A549 (cell line): Measurements from ENCODE around the gene STAP2. TPM values are rescaled to one million over a fixed set of nuclear protein-coding genes. Genes with fewer than 3 reads are reported as not detected.

Experiments used
- ATAC-seq, 2 experiments: fragments of 200-7000 bp in 1 of 2; fragments of >200 bp in 1 of 2; cut with Nextera tagmentation in 1 of 2; cut with Tn5 transposase in 1 of 2; 3 replicates each; pipeline versions ENCODE4 v1.8.0 to v1.9.1; 2018 to 2020; ENCODE audit warnings: mild to moderate bottlenecking in 1 of 2, moderate library complexity in 1 of 2
- CTCF ChIA-PET: fragments of 300-600 bp; sonication (Branson Sonifier 250); formaldehyde crosslinking; extraction: SDS; loops from one replicate; lab custom pipeline; 2021; ENCODE audit warnings: antibody characterized with exemption, inconsistent platforms; lab: Yijun Ruan, JAX
- POLR2A ChIA-PET: fragments of 350-600 bp; formaldehyde crosslinking; extraction: SDS; loops from one replicate; lab custom pipeline; 2021; ENCODE audit warnings: antibody characterized with exemption, inconsistent platforms; lab: Yijun Ruan, JAX
- DNase-seq, 2 experiments: peaks; one replicate each; pipeline versions ENCODE4 v3.0.0 to v3.0.0-alpha.2; 2011 to 2016; ENCODE audit warnings: low read depth in 1 of 2, low spot score in 1 of 2
- FAIRE-seq: peaks from 2 replicates; lab custom pipeline; 2011; peaks lifted over from hg19 to GRCh38; lab: Jason Lieb, UNC
- H3K27ac ChIP-seq, 2 experiments: fragments of >200 bp; sonication (Bioruptor Twin); formaldehyde crosslinking; 3 replicates each; pipeline ENCODE4 v1.5.1; 2016 to 2017
- H3K4me1 ChIP-seq: fragments of >200 bp; sonication (Bioruptor Twin); formaldehyde crosslinking; 3 replicates; pipeline ENCODE4 v1.6.1; 2016
- H3K4me2 ChIP-seq: fragments of >200 bp; sonication (Bioruptor Twin); formaldehyde crosslinking; 3 replicates; pipeline ENCODE4 v1.6.1; 2016
- H3K4me3 ChIP-seq: fragments of >200 bp; sonication (Bioruptor Twin); formaldehyde crosslinking; 3 replicates; pipeline ENCODE4 v1.5.1; 2016
- H3K9me3 ChIP-seq: fragments of >200 bp; sonication (Bioruptor Twin); formaldehyde crosslinking; 3 replicates; pipeline ENCODE4 v1.6.1; 2016
- BHLHE40 ChIP-seq: IDR thresholded peaks from 2 replicates; pipeline ENCODE4 v1.6.1; 2012; ENCODE audit warnings: low read depth, low read length, inconsistent platforms
- CEBPB ChIP-seq, 2 experiments: fragments of >200 bp in 1 of 2; sonication (Bioruptor Twin) in 1 of 2; formaldehyde crosslinking in 1 of 2; IDR thresholded peaks; 2 replicates each; pipeline ENCODE4 v1.6.1; 2012 to 2016
- EHMT2 ChIP-seq: fragments of 200-600 bp; sonication (generic); IDR thresholded peaks from 2 replicates; pipeline ENCODE4 v1.6.1; 2016; ENCODE audit warnings: antibody characterized with exemption, low read depth, mild to moderate bottlenecking, moderate library complexity
- FOSL2 ChIP-seq, 2 experiments: fragments of 450-650 bp in 1 of 2; fragments of >200 bp in 1 of 2; sonication (Bioruptor Twin) in 1 of 2; formaldehyde crosslinking; IDR thresholded peaks; 2 replicates each; pipeline versions ENCODE4 v1.5.0 to v1.6.1; 2016 to 2020; ENCODE audit warnings: mild to moderate bottlenecking in 1 of 2, moderate library complexity in 1 of 2
- FOXS1 ChIP-seq: fragments of 250-450 bp; sonication (Bioruptor Pico); IDR thresholded peaks from 2 replicates; pipeline ENCODE4 v1.5.0; 2020; ENCODE audit warnings: mild to moderate bottlenecking, moderate library complexity
- JUN ChIP-seq, 2 experiments: fragments of >200 bp; sonication (Bioruptor Twin); formaldehyde crosslinking; IDR thresholded peaks; 2 replicates in 1 of 2; 3 replicates in 1 of 2; pipeline ENCODE4 v1.6.1; 2016 to 2017
- JUNB ChIP-seq: fragments of >200 bp; sonication (Bioruptor Twin); formaldehyde crosslinking; IDR thresholded peaks from 2 replicates; pipeline ENCODE4 v1.6.1; 2016
- KDM1A ChIP-seq: fragments of 200-600 bp; sonication (generic); IDR thresholded peaks from 2 replicates; pipeline ENCODE4 v1.6.1; 2016; ENCODE audit warnings: low read depth, mild to moderate bottlenecking
- MAZ ChIP-seq: fragments of 150-350 bp; IDR thresholded peaks from 2 replicates; pipeline ENCODE4 v1.6.1; 2014; ENCODE audit warnings: antibody characterized with exemption, low read depth, low read length, borderline replicate concordance
- MYC ChIP-seq: IDR thresholded peaks from 2 replicates; pipeline ENCODE4 v1.6.1; 2012; ENCODE audit warnings: mild to moderate bottlenecking, inconsistent platforms, low read length, improper control_type of control experiment, borderline replicate concordance
- NR3C1 ChIP-seq: fragments of >200 bp; sonication (Bioruptor Twin); formaldehyde crosslinking; IDR thresholded peaks from 3 replicates; pipeline ENCODE4 v1.6.1; 2017
- RARB ChIP-seq: fragments of 250-450 bp; sonication (Bioruptor Pico); IDR thresholded peaks from 2 replicates; pipeline ENCODE4 v1.8.0; 2021; ENCODE audit warnings: mild to moderate bottlenecking, moderate library complexity
- RFX5 ChIP-seq: fragments of 450-650 bp; IDR thresholded peaks from 2 replicates; pipeline ENCODE4 v1.7.1; 2014; ENCODE audit warnings: antibody characterized with exemption, mild to moderate bottlenecking, moderate library complexity
- TFCP2L1 ChIP-seq: fragments of 250-450 bp; sonication (Bioruptor Pico); IDR thresholded peaks from 2 replicates; pipeline ENCODE4 v1.5.0; 2021; ENCODE audit warnings: mild to moderate bottlenecking
- TP53 ChIP-seq: fragments of 250-450 bp; sonication (Bioruptor Pico); IDR thresholded peaks from 2 replicates; pipeline ENCODE4 v1.5.0; 2021; ENCODE audit warnings: mild to moderate bottlenecking, moderate library complexity
- ZSCAN20 ChIP-seq: fragments of 250-450 bp; sonication (Bioruptor Pico); IDR thresholded peaks from 2 replicates; pipeline ENCODE4 v1.8.0; 2022; ENCODE audit warnings: mild to moderate bottlenecking, moderate library complexity
- WGBS: methylation state at CpG from one replicate; pipeline ENCODE4 v1.1.6; 2017; ENCODE audit errors: missing lambda C conversion rate; 5-methylcytosine and 5-hydroxymethylcytosine counted together
- polyA plus RNA-seq, 4 experiments: library from polyadenylated mRNA; depleted of rRNA in 3 of 4; stranded (reverse); fragments of >200 nt; fragmentation: RNase III in 1 of 4; extraction: RNeasy Plus Mini Kit Qiagen cat#74134 plus additional on column Dnase treatment in 1 of 4; gene quantifications; 2 replicates in 3 of 4; 3 replicates in 1 of 4; pipeline ENCODE4 v1.2.3, GENCODE V29; 2011 to 2017
- TF ChIP-seq, protein P1 (sequence below): fragments of 150-350 bp; IDR thresholded peaks from 2 replicates; pipeline ENCODE4 v1.6.1; 2014; ENCODE audit warnings: low read depth, mild to moderate bottlenecking, low read length
- TF ChIP-seq, protein P2 (sequence below): fragments of >200 bp; sonication (Bioruptor Twin); formaldehyde crosslinking; IDR thresholded peaks from 3 replicates; pipeline ENCODE4 v1.5.1; 2016
- TF ChIP-seq, protein P3 (sequence below): IDR thresholded peaks from 2 replicates; pipeline ENCODE4 v1.6.1; 2012
- TF ChIP-seq, protein P4 (sequence below): IDR thresholded peaks from 2 replicates; pipeline ENCODE4 v1.6.1; 2012; ENCODE audit warnings: low read depth, borderline replicate concordance
- TF ChIP-seq, protein P5 (sequence below): fragments of 450-650 bp; IDR thresholded peaks from 2 replicates; pipeline ENCODE4 v1.6.1; 2014; ENCODE audit warnings: antibody characterized with exemption
- TF ChIP-seq, protein P6 (sequence below): fragments of 200-600 bp; sonication (generic); IDR thresholded peaks from 2 replicates; pipeline ENCODE4 v1.6.1; 2016; ENCODE audit warnings: antibody characterized with exemption, mild to moderate bottlenecking, moderate library complexity
- TF ChIP-seq, protein P7 (sequence below): fragments of 250-450 bp; sonication (Bioruptor Pico); IDR thresholded peaks from 2 replicates; pipeline ENCODE4 v1.5.0; 2020; ENCODE audit warnings: low read depth, mild to moderate bottlenecking, moderate library complexity

The STAP2 gene
- polyA plus RNA-seq, 2 of the 4 experiments (the other 2 are of a cell fraction) = 0.19 TPM; not detected in 1

DNA sequence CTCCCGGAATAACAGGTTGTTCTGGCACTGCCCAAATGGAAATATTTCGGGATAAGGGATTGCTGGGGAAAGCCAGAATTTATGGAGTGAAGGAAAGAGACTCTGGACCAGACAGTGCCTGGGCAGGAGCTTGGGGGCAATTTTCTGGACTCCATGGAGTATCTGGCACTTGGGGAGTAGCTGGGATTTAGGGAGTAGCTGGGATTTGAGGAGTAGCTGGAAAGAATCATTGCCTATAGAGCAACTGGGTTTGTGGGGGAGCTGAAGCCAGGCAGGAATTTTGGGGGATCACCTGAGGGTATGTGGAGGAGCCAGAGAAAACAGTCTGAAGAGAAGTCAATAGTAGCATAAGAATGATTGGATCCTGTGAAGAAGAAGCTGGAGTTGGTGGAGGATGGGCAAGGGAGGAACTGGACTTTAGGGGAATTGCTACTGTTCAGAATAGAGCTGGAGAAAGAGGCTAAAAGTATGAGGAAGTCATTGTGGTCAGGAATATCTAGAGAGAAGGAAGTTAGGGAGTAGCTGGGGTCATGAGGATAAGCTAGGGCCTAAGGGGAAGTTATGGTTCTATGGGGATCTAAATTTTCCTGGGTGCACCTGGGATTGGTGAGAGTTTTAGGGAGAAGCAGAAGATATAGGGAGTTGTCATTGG lies 19.4 kb downstream of the STAP2 start (continued):
- TF ChIP-seq FOXS1 (CRISPR knock-in tag) (no peak), MAZ (no peak), RARB (CRISPR knock-in tag) (no peak), CEBPB (IDR thresholded peaks at IDR 0.05) (no peak), KDM1A (no peak)
- TF ChIP-seq, protein P1, sequence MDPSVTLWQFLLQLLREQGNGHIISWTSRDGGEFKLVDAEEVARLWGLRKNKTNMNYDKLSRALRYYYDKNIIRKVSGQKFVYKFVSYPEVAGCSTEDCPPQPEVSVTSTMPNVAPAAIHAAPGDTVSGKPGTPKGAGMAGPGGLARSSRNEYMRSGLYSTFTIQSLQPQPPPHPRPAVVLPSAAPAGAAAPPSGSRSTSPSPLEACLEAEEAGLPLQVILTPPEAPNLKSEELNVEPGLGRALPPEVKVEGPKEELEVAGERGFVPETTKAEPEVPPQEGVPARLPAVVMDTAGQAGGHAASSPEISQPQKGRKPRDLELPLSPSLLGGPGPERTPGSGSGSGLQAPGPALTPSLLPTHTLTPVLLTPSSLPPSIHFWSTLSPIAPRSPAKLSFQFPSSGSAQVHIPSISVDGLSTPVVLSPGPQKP = no peak
- TF ChIP-seq, protein P2, sequence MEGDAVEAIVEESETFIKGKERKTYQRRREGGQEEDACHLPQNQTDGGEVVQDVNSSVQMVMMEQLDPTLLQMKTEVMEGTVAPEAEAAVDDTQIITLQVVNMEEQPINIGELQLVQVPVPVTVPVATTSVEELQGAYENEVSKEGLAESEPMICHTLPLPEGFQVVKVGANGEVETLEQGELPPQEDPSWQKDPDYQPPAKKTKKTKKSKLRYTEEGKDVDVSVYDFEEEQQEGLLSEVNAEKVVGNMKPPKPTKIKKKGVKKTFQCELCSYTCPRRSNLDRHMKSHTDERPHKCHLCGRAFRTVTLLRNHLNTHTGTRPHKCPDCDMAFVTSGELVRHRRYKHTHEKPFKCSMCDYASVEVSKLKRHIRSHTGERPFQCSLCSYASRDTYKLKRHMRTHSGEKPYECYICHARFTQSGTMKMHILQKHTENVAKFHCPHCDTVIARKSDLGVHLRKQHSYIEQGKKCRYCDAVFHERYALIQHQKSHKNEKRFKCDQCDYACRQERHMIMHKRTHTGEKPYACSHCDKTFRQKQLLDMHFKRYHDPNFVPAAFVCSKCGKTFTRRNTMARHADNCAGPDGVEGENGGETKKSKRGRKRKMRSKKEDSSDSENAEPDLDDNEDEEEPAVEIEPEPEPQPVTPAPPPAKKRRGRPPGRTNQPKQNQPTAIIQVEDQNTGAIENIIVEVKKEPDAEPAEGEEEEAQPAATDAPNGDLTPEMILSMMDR = no peak

DNA sequence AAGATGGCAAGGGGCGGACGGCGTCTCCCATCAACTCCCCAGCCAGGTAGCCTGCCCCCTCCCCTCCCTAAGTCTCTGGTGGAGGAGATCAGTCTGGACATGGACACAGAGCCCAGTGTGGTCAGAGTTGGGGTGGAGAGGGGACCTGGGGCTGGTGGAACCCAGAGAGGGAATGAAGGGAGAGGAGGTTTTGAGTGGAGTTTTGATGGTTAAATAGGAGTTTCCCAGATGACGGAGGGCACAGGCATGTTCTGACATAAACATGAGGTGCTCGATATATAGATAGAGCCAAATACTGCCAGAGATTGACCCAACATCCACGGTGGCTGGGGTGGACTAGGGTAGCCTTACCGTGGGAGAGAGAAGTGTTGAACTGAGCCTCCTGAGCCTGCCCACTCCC lies 20.2 kb downstream of the STAP2 start:
- CTCF ChIA-PET = no interaction called here
- POLR2A ChIA-PET = no interaction called here
- Histone ChIP-seq H3K27ac (no peak overlapping the region), H3K9me3 (no peaks in the 10 kb centered on the region; the same call in 2 of the 3 replicates), H3K4me3 (no peak overlapping the region), H3K4me1 (no peaks in the 10 kb centered on the region), H3K4me2 (no peak overlapping the region)
- no peak for FAIRE-seq
- WGBS = 71% methylated on average over 7 of the region's 7 CpGs
- ATAC-seq = no peak
- TF ChIP-seq NR3C1 = no peak
- TF ChIP-seq, protein P1 = no peak
- no peak for TF ChIP-seq TP53 (CRISPR knock-in tag)
- TF ChIP-seq BHLHE40 = no peak
- TF ChIP-seq, protein P3, sequence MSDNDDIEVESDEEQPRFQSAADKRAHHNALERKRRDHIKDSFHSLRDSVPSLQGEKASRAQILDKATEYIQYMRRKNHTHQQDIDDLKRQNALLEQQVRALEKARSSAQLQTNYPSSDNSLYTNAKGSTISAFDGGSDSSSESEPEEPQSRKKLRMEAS = no peak
- no peak for DNase-seq

DNA sequence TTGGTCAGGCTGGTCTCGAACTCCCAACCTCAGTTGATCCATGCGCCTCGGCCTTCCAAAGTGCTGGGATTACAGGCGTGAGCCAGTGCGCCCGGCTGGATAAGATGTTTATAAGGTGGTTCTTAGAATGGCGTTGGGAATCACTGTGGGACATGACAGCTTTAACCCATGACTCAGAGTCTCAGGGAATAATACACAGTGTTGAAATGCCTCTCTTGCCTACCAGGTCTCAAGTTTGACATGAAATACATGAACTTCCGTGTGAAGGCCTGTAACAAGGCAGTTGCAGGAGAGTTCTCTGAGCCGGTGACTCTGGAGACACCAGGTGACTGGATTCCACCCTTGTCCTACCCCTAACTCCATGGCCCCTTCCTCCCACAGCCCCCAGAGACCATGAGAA lies 21.7 kb downstream of the STAP2 start:
- FAIRE-seq = no peak
- H3K4me1 ChIP-seq = no peaks in the 10 kb centered on the region
- H3K27ac ChIP-seq = no peak overlapping the region
- DNase-seq = no peak
- H3K4me2 ChIP-seq = no peak overlapping the region
- 73% methylated on average over 9 of the region's 9 CpGs for WGBS
- TF ChIP-seq, protein P4, sequence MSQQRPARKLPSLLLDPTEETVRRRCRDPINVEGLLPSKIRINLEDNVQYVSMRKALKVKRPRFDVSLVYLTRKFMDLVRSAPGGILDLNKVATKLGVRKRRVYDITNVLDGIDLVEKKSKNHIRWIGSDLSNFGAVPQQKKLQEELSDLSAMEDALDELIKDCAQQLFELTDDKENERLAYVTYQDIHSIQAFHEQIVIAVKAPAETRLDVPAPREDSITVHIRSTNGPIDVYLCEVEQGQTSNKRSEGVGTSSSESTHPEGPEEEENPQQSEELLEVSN = no peak
- TF ChIP-seq EHMT2 (no peak), ZSCAN20 (no peak), RFX5 (no peak), FOSL2 (IDR thresholded peaks at IDR 0.05) (no peak), FOSL2 (CRISPR knock-in tag; IDR thresholded peaks at IDR 0.05) (no peak), MYC (no peak), JUN (IDR thresholded peaks at IDR 0.05) (no peak), TFCP2L1 (CRISPR knock-in tag) (no peak), JUNB (no peak)
- TF ChIP-seq, protein P5, sequence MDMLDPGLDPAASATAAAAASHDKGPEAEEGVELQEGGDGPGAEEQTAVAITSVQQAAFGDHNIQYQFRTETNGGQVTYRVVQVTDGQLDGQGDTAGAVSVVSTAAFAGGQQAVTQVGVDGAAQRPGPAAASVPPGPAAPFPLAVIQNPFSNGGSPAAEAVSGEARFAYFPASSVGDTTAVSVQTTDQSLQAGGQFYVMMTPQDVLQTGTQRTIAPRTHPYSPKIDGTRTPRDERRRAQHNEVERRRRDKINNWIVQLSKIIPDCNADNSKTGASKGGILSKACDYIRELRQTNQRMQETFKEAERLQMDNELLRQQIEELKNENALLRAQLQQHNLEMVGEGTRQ = no peak
- TF ChIP-seq, protein P6, sequence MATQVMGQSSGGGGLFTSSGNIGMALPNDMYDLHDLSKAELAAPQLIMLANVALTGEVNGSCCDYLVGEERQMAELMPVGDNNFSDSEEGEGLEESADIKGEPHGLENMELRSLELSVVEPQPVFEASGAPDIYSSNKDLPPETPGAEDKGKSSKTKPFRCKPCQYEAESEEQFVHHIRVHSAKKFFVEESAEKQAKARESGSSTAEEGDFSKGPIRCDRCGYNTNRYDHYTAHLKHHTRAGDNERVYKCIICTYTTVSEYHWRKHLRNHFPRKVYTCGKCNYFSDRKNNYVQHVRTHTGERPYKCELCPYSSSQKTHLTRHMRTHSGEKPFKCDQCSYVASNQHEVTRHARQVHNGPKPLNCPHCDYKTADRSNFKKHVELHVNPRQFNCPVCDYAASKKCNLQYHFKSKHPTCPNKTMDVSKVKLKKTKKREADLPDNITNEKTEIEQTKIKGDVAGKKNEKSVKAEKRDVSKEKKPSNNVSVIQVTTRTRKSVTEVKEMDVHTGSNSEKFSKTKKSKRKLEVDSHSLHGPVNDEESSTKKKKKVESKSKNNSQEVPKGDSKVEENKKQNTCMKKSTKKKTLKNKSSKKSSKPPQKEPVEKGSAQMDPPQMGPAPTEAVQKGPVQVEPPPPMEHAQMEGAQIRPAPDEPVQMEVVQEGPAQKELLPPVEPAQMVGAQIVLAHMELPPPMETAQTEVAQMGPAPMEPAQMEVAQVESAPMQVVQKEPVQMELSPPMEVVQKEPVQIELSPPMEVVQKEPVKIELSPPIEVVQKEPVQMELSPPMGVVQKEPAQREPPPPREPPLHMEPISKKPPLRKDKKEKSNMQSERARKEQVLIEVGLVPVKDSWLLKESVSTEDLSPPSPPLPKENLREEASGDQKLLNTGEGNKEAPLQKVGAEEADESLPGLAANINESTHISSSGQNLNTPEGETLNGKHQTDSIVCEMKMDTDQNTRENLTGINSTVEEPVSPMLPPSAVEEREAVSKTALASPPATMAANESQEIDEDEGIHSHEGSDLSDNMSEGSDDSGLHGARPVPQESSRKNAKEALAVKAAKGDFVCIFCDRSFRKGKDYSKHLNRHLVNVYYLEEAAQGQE = no peak
- TF ChIP-seq, protein P7, sequence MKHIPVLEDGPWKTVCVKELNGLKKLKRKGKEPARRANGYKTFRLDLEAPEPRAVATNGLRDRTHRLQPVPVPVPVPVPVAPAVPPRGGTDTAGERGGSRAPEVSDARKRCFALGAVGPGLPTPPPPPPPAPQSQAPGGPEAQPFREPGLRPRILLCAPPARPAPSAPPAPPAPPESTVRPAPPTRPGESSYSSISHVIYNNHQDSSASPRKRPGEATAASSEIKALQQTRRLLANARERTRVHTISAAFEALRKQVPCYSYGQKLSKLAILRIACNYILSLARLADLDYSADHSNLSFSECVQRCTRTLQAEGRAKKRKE = no peak
- H3K4me3 ChIP-seq = no peak overlapping the region
- ChIA-PET POLR2A (no interaction called here), CTCF (interaction anchor here (0.8 to 1.8 kb wide), 2 partner anchors 10 to 49 kb away, joined by 3 to 5 read pairs; no protein-coding TSS in a partner anchor)
- ATAC-seq = no peak
- no peaks in the 10 kb centered on the region; the same call in 2 of the 3 replicates for H3K9me3 ChIP-seq
